Colonic mucosa (tissue), 4 donors: ENCODE results near the gene PMEPA1. TPM values are rescaled to one million over a fixed set of nuclear protein-coding genes. Genes with fewer than 3 reads are reported as not detected.

Experiments used
- DNase-seq: peaks from one replicate; pipeline ENCODE4 v3.0.0-alpha.2; 2020
- H3K27ac ChIP-seq: fragments of 200-600 bp; one replicate; pipeline ENCODE4 v1.8.0; 2021
- H3K27me3 ChIP-seq: fragments of 200-600 bp; one replicate; pipeline ENCODE4 v1.8.0; 2021
- H3K36me3 ChIP-seq: fragments of 200-600 bp; one replicate; pipeline ENCODE4 v1.8.0; 2021
- H3K4me1 ChIP-seq: fragments of 200-600 bp; one replicate; pipeline ENCODE4 v1.8.0; 2021; ENCODE audit warnings: mild to moderate bottlenecking
- H3K4me3 ChIP-seq: fragments of 200-600 bp; one replicate; pipeline ENCODE4 v1.8.0; 2021
- H3K9ac ChIP-seq, 2 donors: one replicate each; pipeline ENCODE4 v1.7.0; 2013; ENCODE audit warnings: control low read depth in 2 of 2, low read depth in 2 of 2, low read length in 2 of 2
- H3K9me3 ChIP-seq: fragments of 200-600 bp; one replicate; pipeline ENCODE4 v1.8.0; 2021
- intact Hi-C: fragments of 100-400 bp; cut with DNase I; formaldehyde crosslinking; loops from one replicate; pipeline ENCODE4 v1.14.1; 2022
- total RNA-seq, 2 donors: library from RNA; stranded (reverse); fragmentation: NEBNext Ultra II Directional in 1 of 2; extraction: Animal tissue kit (Norgen Biotek cat#: 25700) in 1 of 2; gene quantifications; one replicate each; pipeline ENCODE4 v1.2.1, GENCODE V29; 2021
- TF ChIP-seq, protein P1 (sequence below): fragments of 200-600 bp; IDR thresholded peaks from one replicate; pipeline ENCODE4 v1.8.0; 2022; ENCODE audit warnings: antibody characterized with exemption, mild to moderate bottlenecking
- donor health status: healthy.
- donor health status: DM: no; HTN: no; CAD: no.
- donor health status: DM: no; HTN: no; CAD: no.

PMEPA1 gene
- total RNA-seq, 2 donors from 2014 or later = 13.0 to 26.1 TPM

DNA sequence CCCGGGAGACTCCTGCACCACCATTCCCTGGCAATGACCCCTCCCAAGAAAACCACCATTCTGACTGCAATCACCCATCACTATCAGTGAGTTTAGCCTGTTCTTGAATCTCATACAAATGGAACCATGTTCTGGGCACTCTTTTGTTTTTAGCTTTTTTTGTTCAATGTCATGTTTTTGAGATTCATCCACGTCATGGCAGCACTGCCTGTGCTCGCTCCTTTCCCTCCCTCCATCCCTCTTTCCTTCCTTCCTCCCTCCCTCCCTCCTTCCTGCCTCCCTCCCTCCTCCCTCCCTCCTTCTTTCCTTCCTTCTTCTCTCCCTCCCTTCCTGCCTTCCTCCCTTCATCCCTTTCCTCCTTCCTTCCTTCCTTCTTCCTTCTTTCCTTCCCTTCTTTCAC, 44.4 kb upstream of the PMEPA1 start:
- no peaks in the 10 kb centered on the region for H3K9me3 ChIP-seq
- intact Hi-C loops = no loop called here

DNA sequence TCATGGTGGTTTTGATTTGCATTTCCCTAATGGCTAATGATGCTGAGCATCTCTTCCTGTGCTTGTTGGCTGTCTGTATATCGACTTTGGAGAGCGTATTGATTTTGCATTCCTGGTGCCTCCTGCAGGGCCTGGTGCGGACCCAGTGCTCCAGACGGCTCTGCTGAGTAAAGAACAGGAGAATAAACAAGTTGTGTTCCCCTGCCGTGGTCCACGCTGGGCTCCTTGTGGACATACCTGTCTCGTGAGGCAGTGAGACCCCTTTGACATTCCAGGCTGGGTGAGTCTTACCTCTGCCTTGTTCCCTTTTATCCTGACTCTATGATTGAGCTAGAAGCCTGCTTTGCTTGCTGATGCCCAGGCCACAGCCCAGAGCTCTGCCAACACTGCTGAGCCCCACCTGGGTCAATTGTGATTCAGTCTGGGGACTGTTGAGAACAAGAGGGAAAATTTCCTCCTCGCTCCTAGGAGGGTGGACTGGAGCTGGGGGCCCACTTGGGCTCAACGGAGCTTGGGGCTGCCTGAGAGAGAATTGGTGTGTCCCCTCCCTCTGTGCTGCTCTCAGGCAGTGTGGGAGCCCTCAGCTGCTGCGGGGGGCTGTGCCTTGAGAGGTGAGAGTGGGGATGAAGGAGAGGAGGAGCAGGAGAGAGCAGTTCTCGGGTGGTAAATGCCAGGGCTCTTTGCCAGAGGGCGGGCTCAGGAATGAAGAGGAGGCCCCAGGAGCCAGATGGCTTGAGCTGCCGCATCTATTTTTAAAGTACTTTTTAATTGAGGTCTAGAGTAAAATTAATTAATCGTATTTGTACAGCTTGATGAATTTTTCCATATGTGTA, 43.7 kb upstream of the PMEPA1 start:
- Histone ChIP-seq H3K4me1 (no peaks in the 10 kb centered on the region), H3K9ac (no peak overlapping the region), H3K27me3 (no peaks in the 10 kb centered on the region), H3K4me3 (no peak overlapping the region), H3K27ac (no peak overlapping the region), H3K36me3 (no peaks in the 10 kb centered on the region), H3K9me3 (no peaks in the 10 kb centered on the region)
- no peak for DNase-seq
- intact Hi-C loops = no loop called here
- TF ChIP-seq, protein P1, sequence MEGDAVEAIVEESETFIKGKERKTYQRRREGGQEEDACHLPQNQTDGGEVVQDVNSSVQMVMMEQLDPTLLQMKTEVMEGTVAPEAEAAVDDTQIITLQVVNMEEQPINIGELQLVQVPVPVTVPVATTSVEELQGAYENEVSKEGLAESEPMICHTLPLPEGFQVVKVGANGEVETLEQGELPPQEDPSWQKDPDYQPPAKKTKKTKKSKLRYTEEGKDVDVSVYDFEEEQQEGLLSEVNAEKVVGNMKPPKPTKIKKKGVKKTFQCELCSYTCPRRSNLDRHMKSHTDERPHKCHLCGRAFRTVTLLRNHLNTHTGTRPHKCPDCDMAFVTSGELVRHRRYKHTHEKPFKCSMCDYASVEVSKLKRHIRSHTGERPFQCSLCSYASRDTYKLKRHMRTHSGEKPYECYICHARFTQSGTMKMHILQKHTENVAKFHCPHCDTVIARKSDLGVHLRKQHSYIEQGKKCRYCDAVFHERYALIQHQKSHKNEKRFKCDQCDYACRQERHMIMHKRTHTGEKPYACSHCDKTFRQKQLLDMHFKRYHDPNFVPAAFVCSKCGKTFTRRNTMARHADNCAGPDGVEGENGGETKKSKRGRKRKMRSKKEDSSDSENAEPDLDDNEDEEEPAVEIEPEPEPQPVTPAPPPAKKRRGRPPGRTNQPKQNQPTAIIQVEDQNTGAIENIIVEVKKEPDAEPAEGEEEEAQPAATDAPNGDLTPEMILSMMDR = no peak

More for the DNA sequence above, 44.4 kb upstream of the PMEPA1 start:
- H3K27ac ChIP-seq = no peak overlapping the region
- H3K4me3 ChIP-seq = no peak overlapping the region
- TF ChIP-seq, protein P1 = no peak
- no peaks in the 10 kb centered on the region for H3K27me3 ChIP-seq
- no peak for DNase-seq
- H3K4me1 ChIP-seq = no peaks in the 10 kb centered on the region
- no peaks in the 10 kb centered on the region for H3K36me3 ChIP-seq
- H3K9ac ChIP-seq = no peak overlapping the region

DNA sequence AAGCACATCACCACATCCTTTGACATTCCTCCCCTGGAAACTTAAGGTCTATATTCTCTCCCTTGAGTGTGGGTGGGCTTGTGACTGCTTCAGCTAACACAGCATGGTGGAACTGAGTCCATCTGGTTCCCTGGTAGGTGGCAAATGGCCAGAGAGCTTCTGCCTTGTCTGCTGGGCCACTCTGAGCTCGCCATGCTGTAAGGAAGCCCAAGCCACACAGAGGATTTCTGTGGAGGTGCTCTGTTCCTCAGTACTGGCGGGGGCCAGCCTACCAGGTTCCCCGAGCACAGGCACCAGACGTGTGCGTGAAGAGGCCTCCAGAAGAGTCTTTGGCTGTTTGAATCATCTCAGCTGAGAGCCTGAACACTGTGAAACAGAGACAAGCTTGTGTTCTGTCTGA, 41.6 kb upstream of the PMEPA1 start:
- Histone ChIP-seq H3K27ac (no peak overlapping the region), H3K9me3 (no peaks in the 10 kb centered on the region), H3K4me3 (no peak overlapping the region), H3K9ac (no peak overlapping the region), H3K4me1 (peaks cover 4% of the 10 kb centered on the region), H3K27me3 (no peaks in the 10 kb centered on the region), H3K36me3 (no peaks in the 10 kb centered on the region)
- DNase-seq = no peak
- TF ChIP-seq, protein P1 = no peak
- intact Hi-C loops = no loop called here

DNA sequence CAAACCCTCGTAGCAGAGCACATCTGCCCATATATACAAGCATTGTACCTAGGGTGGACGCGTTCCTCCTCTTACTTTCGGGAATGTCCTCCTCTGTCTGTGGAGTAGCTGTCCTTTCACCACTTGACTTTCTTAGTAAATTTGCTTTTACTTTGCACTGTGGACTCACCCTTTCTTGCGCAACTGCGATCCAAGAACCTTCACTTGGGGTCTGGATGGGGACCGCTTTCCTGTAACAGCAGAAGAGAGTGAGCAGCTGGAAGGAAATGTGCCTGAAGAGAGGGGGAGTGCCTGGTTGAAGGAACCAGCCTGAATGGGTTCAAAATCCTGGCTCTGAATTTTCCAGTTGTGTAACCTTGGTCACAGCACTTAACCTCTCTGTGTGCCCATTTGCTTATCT, 40.1 kb upstream of the PMEPA1 start:
- Histone ChIP-seq H3K27ac (no peak overlapping the region), H3K9me3 (no peaks in the 10 kb centered on the region), H3K36me3 (no peaks in the 10 kb centered on the region), H3K27me3 (no peaks in the 10 kb centered on the region), H3K9ac (no peak overlapping the region), H3K4me3 (no peak overlapping the region), H3K4me1 (peaks cover 4% of the 10 kb centered on the region)
- intact Hi-C loops = no loop called here
- no peak for DNase-seq
- TF ChIP-seq, protein P1 = no peak

DNA sequence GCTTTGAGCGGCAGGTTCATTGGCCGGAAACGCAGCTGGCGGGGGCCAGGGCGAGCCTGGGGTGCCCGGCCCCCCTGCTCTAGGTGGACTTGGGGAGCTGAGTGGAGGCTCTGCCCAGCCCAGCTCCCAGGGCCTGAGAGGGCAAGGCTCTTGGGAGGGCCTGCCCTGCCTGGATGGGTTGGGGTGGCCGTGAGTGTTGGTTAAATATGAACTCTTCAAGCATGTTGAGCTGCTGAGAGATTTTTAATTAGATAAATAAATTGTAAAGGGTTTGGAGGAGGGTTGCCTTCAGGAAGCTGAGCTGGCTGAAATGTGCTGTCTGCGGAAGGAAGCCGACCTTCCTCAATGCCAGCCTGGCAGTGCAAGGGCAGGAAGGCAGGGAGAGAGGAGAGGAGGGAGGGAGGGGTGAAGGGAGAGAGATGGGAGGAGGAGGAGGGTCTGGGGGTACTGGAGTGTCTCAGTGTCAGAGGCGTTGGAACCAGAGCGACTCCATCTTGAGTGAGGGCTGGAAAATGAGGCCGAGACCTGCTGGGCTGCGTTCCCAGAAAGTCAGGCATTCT, 39.4 kb upstream of the PMEPA1 start:
- DNase-seq = no peak
- Histone ChIP-seq H3K36me3 (no peaks in the 10 kb centered on the region), H3K4me3 (no peak overlapping the region), H3K9ac (peak overlapping the region in 1 of 2 donors; percentile 4), H3K27ac (peak overlapping the region; percentile 16), H3K9me3 (no peaks in the 10 kb centered on the region), H3K4me1 (peaks cover 4% of the 10 kb centered on the region), H3K27me3 (no peaks in the 10 kb centered on the region)
- intact Hi-C loops = no loop called here
- TF ChIP-seq, protein P1 = no peak
